ENCODE measurements around the gene HSFX3.
"Not testable (repeated sequence)": the region's sequence is repeated elsewhere in the genome, so short reads cannot be mapped to it uniquely, and the experiment has no call there.

- TF ChIP-seq CTCF (conservative IDR thresholded peaks at IDR 0.05; ENCODE audit: low read depth, low read length); EZH2 (IDR thresholded peaks at IDR 0.05; ENCODE audit: borderline replicate concordance, low read depth, low read length, poor library complexity, severe bottlenecking): not testable (repeated sequence)
Measured at GRCh38 chrX:149546962-149547361, 2.8 kb downstream of the HSFX3 start.
